ENCODE data around the gene EXOG. TPM values are rescaled to one million over a fixed set of nuclear protein-coding genes. Genes with fewer than 3 reads are reported as not detected.

The EXOG gene
- total and polyA plus RNA-seq, 7 donors = 2.4 to 26.9 (median 9.7) TPM

GRCh38 chr3:38453913-38454177 lies 42.3 kb upstream of the EXOG start:
- peak overlapping the region; percentile 88 to 92 (median 90) for H3K27ac ChIP-seq
- TF ChIP-seq POLR2A (IDR thresholded peaks at IDR 0.05) = no peak
- no peak for TF ChIP-seq EP300 (IDR thresholded peaks at IDR 0.05)
- no peak for TF ChIP-seq POLR2AphosphoS5 (IDR thresholded peaks at IDR 0.05)
- TF ChIP-seq, protein P1, sequence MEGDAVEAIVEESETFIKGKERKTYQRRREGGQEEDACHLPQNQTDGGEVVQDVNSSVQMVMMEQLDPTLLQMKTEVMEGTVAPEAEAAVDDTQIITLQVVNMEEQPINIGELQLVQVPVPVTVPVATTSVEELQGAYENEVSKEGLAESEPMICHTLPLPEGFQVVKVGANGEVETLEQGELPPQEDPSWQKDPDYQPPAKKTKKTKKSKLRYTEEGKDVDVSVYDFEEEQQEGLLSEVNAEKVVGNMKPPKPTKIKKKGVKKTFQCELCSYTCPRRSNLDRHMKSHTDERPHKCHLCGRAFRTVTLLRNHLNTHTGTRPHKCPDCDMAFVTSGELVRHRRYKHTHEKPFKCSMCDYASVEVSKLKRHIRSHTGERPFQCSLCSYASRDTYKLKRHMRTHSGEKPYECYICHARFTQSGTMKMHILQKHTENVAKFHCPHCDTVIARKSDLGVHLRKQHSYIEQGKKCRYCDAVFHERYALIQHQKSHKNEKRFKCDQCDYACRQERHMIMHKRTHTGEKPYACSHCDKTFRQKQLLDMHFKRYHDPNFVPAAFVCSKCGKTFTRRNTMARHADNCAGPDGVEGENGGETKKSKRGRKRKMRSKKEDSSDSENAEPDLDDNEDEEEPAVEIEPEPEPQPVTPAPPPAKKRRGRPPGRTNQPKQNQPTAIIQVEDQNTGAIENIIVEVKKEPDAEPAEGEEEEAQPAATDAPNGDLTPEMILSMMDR (IDR thresholded peaks at IDR 0.05) = no peak
- no peaks in the 10 kb centered on the region for H3K9me3 ChIP-seq
- peaks cover 0 to 41% (median 37%) of the 10 kb centered on the region in 4 donors for H3K4me1 ChIP-seq
- H3K4me3 ChIP-seq = peak overlapping the region; percentile 81 to 93 (median 86)
- 1% methylated on average over 36 of the region's 36 CpGs for WGBS, 2 donors
- H3K36me3 ChIP-seq = no peaks in the 10 kb centered on the region
- no peak for DNase-seq
- intact Hi-C loops (cut with DNase I) = loop anchor here (2.0 to 10.0 kb wide), 3 partner anchors 43 to 601 kb away; partner anchors contain the start of genes EXOG, OXSR1, SCN11A and WDR48
- no peaks in the 10 kb centered on the region for H3K27me3 ChIP-seq

DNA sequence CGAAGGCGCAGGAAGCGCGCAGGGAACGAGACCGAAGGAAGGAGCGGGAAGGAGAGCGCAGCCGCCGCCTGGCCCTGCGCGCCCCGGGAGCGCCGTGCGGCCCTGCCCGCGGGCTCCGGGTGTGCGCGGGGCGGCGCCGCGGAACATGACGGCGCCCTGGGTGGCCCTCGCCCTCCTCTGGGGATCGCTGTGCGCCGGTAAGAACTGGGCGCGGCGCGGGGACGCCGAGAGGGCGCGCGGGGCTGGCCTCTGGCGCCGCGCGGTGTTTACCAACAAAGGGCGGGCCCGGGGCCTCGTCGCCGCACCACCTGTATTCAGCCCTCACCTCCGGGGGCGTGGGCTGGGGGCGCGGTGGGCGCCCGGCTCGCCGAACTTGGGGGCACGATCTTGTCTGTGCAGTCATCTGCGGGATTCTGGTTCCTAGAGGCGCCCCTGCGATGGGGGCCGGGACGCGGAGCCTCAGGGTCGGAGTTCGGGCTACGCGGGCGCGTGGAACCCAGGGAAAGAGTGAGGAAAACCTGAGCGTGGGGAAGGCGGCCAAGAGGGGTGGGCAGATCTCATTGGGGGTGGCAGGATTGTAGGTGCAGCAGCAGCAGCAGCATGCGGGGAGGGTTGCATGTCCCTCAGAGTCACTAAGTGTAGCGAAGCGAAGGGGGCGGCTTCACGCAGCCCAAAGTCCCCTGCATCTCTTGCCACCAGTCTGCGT lies 41.8 kb upstream of the EXOG start:
- no peaks in the 10 kb centered on the region for H3K36me3 ChIP-seq
- peaks cover 0 to 46% (median 42%) of the 10 kb centered on the region in 4 donors for H3K4me1 ChIP-seq
- peak overlapping the region; percentile 81 to 93 (median 86) for H3K4me3 ChIP-seq
- no peaks in the 10 kb centered on the region for H3K9me3 ChIP-seq
- intact Hi-C loops (cut with DNase I) = loop anchor here (2.0 to 10.0 kb wide), 3 partner anchors 42 to 600 kb away; partner anchors contain the start of genes EXOG, OXSR1, SCN11A and WDR48
- H3K27me3 ChIP-seq = no peaks in the 10 kb centered on the region
- WGBS, 2 donors = 1% methylated on average over 78 of the region's 78 CpGs
- TF ChIP-seq POLR2A (IDR thresholded peaks at IDR 0.05) = no peak
- TF ChIP-seq EP300 (IDR thresholded peaks at IDR 0.05) = no peak
- TF ChIP-seq, protein P1 (IDR thresholded peaks at IDR 0.05) = no peak
- TF ChIP-seq POLR2AphosphoS5 (IDR thresholded peaks at IDR 0.05) = peak in 1 of 4 donors; percentile 3
- DNase-seq = no peak
- H3K27ac ChIP-seq = peak overlapping the region; percentile 88 to 92 (median 90)

DNA sequence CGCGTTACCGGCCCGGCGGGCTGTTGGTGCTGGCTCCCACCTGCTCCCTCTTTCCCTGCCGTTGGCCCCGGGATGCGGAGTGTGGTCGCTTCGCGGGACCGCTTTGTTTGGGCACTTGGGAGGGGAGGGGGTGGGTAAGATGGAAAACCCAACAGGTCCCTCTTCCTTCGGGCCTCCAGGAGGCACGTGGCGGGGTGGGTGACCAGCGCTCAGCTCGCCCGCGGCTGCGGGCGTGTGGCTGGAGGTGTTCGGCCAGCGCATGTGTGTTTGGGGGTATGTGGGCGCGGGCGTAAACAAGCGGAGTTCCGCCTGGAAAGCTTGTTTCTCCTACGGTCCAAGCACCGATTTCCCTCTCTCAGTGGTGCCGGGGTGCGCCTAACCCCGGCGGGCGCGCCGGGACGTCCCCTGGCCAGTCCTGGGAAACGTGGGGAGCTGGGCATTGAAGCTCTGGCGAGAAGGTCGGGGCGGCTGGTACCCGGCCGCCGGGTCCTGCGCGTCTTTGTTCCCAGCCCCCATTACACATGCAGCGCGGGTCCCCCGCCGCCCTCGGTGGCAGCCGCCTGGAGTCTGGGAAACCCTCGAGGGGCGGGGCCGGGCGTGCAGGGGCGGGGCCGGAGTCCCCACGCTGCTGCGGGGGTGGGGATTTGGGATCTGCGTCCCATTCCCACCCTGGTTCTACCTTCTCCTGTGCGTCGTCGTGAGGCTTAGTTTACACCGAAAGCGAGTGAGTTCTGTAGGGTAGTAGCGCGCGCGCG lies 41.1 kb upstream of the EXOG start:
- H3K36me3 ChIP-seq = no peaks in the 10 kb centered on the region
- peaks cover 0 to 53% (median 49%) of the 10 kb centered on the region in 4 donors for H3K4me1 ChIP-seq

GRCh38 chr3:38455639-38456430 lies 40.3 kb upstream of the EXOG start:
- Histone ChIP-seq H3K27me3 (no peaks in the 10 kb centered on the region), H3K9me3 (no peaks in the 10 kb centered on the region), H3K4me3 (peak overlapping the region; percentile 81 to 93 (median 86)), H3K36me3 (no peaks in the 10 kb centered on the region), H3K4me1 (peaks cover 0 to 59% (median 57%) of the 10 kb centered on the region in 4 donors), H3K27ac (peak overlapping the region; percentile 88 to 92 (median 90))
- WGBS, 2 donors = 6 to 12% methylated on average over 15 of the region's 15 CpGs
- intact Hi-C loops (cut with DNase I) = loop anchor here (2.0 to 10.0 kb wide), 4 partner anchors 41 to 599 kb away; partner anchors contain the start of genes ACAA1, EXOG, MYD88 and OXSR1
- peak; percentile 83 for DNase-seq
- peak in 1 of 2 donors; percentile 20 for TF ChIP-seq POLR2A (IDR thresholded peaks at IDR 0.05)
- TF ChIP-seq POLR2AphosphoS5 (IDR thresholded peaks at IDR 0.05) = peak in 3 of 4 donors; percentile 4 to 53 (median 11)
- TF ChIP-seq, protein P1 (IDR thresholded peaks at IDR 0.05) = no peak

More for the DNA sequence above, 41.1 kb upstream of the EXOG start:
- H3K9me3 ChIP-seq = no peaks in the 10 kb centered on the region
- H3K4me3 ChIP-seq = peak overlapping the region; percentile 81 to 93 (median 86)
- peak; percentile 90 for DNase-seq
- WGBS, 2 donors = 1% methylated on average over 72 of the region's 72 CpGs
- TF ChIP-seq EP300 (IDR thresholded peaks at IDR 0.05) (no peak), POLR2AphosphoS5 (IDR thresholded peaks at IDR 0.05) (peak in 2 of 4 donors; percentile 17 to 39)
- peak overlapping the region; percentile 88 to 92 (median 90) for H3K27ac ChIP-seq
- no peaks in the 10 kb centered on the region for H3K27me3 ChIP-seq
- intact Hi-C loops (cut with DNase I) = loop anchor here (2.0 to 10.0 kb wide), 4 partner anchors 42 to 600 kb away; partner anchors contain the start of genes ACAA1, EXOG, MYD88 and OXSR1
